Activated CD8-positive, alpha-beta T cell treated with anti-CD3 and anti-CD28 coated beads for 36 hours (primary cell): ENCODE results near the gene S100A7. TPM values are rescaled to one million over a fixed set of nuclear protein-coding genes. Genes with fewer than 3 reads are reported as not detected.
A peak's percentile ranks its signal among the peaks of the same experiment; 100 is the strongest.

Source experiments
- ATAC-seq: fragments of 200-7000 bp; cut with Tn5 transposase; one replicate; pipeline ENCODE4 v1.10.0; 2021; ENCODE audit warnings: mild to moderate bottlenecking, moderate library complexity
- CTCF ChIA-PET: fragments of 350-600 bp; sonication (Branson Sonifier 250); formaldehyde crosslinking; loops from one replicate; lab custom pipeline; 2021; ENCODE audit warnings: antibody characterized with exemption; lab: Charles Lee
- POLR2A ChIA-PET: fragments of 350-600 bp; sonication (Branson Sonifier 250); formaldehyde crosslinking; loops from one replicate; lab custom pipeline; 2021; ENCODE audit warnings: antibody characterized with exemption; lab: Charles Lee
- DNase-seq: peaks from one replicate; pipeline ENCODE4 v3.0.0-alpha.2; 2020
- H3K27ac Mint-ChIP-seq: one replicate; pipeline ENCODE4 v1.8.0; 2021; ENCODE audit warnings: mild to moderate bottlenecking, mixed read lengths
- H3K27me3 Mint-ChIP-seq: one replicate; pipeline ENCODE4 v1.8.0; 2021; ENCODE audit warnings: mixed read lengths
- H3K36me3 Mint-ChIP-seq: one replicate; pipeline ENCODE4 v1.8.0; 2021; ENCODE audit warnings: low read depth, mixed read lengths
- H3K4me1 Mint-ChIP-seq: one replicate; pipeline ENCODE4 v1.8.0; 2021; ENCODE audit warnings: low read depth, mixed read lengths
- H3K4me3 Mint-ChIP-seq: one replicate; pipeline ENCODE4 v1.8.0; 2021; ENCODE audit warnings: mild to moderate bottlenecking, moderate library complexity, mixed read lengths
- H3K9me3 Mint-ChIP-seq: one replicate; pipeline ENCODE4 v1.8.0; 2021; ENCODE audit warnings: mixed read lengths
- CTCF ChIP-seq: fragments of 200-600 bp; IDR thresholded peaks from one replicate; pipeline ENCODE4 v1.8.0; 2022; ENCODE audit warnings: antibody characterized with exemption, mild to moderate bottlenecking
- intact Hi-C: fragments of 100-400 bp; cut with micrococcal nuclease; formaldehyde crosslinking; loops from one replicate; pipeline ENCODE4 v1.10.0; 2022
- total RNA-seq, 2 experiments: library from RNA; stranded (reverse); gene quantifications; one replicate each; pipeline ENCODE4 v1.2.3, GENCODE V29; 2021

The S100A7 gene
- not detected for total RNA-seq

- ATAC-seq, result no peak
- H3K36me3 Mint-ChIP-seq, result no peaks in the 10 kb centered on the region
- DNase-seq, result no peak
- POLR2A ChIA-PET, result interaction anchor here (1.1 kb wide), 1 partner anchor 17 kb away, joined by 3 read pairs; no protein-coding TSS in a partner anchor
- no peaks in the 10 kb centered on the region for H3K4me1 Mint-ChIP-seq
- H3K4me3 Mint-ChIP-seq, result no peak within 1 kb of the TSS
- no peak for TF ChIP-seq CTCF
- H3K9me3 Mint-ChIP-seq, result no peaks in the 10 kb centered on the region
- no peak within 1 kb of the TSS for H3K27ac Mint-ChIP-seq
- CTCF ChIA-PET, result no interaction called here
- intact Hi-C loops, result no loop called here
- peaks cover 13% of the 10 kb centered on the region for H3K27me3 Mint-ChIP-seq
Measured at GRCh38 chr1:153460551-153460950, at the start of gene S100A7. TSS of gene S100A7 (minus strand) at chr1:153460651. CDS start at chr1:153459013, 1,638 bp downstream.

- H3K4me3 Mint-ChIP-seq, result no peak overlapping the region
- H3K27ac Mint-ChIP-seq, result no peak overlapping the region
- peak; percentile 74 for TF ChIP-seq CTCF
- peaks cover 7% of the 10 kb centered on the region for H3K4me1 Mint-ChIP-seq
- no peaks in the 10 kb centered on the region for H3K36me3 Mint-ChIP-seq
- ATAC-seq, result peak; percentile 68
- peak; percentile 85 for DNase-seq
- H3K9me3 Mint-ChIP-seq, result no peaks in the 10 kb centered on the region
- no peaks in the 10 kb centered on the region for H3K27me3 Mint-ChIP-seq
- CTCF ChIA-PET, result interaction anchor here (0.6 to 4.2 kb wide), 39 partner anchors 8 to 239 kb away, joined by 3 to 88 read pairs (median 7); partner anchors contain the start of genes CHTOP, S100A1, S100A13 and S100A14
- intact Hi-C loops, result loop anchor here (2.0 to 5.0 kb wide), 2 partner anchors 107 to 237 kb away; partner anchors contain the start of gene S100A14
- POLR2A ChIA-PET, result interaction anchor here (1.3 kb wide), 1 partner anchor 125 kb away, joined by 3 read pairs; no protein-coding TSS in a partner anchor
Measured at GRCh38 chr1:153509729-153510354, 49.4 kb upstream of the S100A7 start.

GRCh38 chr1:153509036-153509435 lies 48.6 kb upstream of the S100A7 start:
- Mint-ChIP-seq H3K27ac (no peak overlapping the region), H3K36me3 (no peaks in the 10 kb centered on the region), H3K9me3 (no peaks in the 10 kb centered on the region), H3K4me1 (peaks cover 10% of the 10 kb centered on the region), H3K4me3 (no peak overlapping the region), H3K27me3 (no peaks in the 10 kb centered on the region)
- ChIA-PET CTCF (interaction anchor here (0.6 to 4.2 kb wide), 11 partner anchors 11 to 119 kb away, joined by 3 to 88 read pairs (median 19); partner anchors contain the start of genes S100A1, S100A13, S100A14 and S100A4), POLR2A (interaction anchor here (0.6 kb wide), 1 partner anchor 711 kb away, joined by 3 read pairs; a partner anchor contains a TSS)
- intact Hi-C loops, result no loop called here
- TF ChIP-seq CTCF, result no peak
- no peak for ATAC-seq
- DNase-seq, result no peak

- Mint-ChIP-seq H3K4me1 (peaks cover 10% of the 10 kb centered on the region), H3K27ac (no peak overlapping the region), H3K27me3 (no peaks in the 10 kb centered on the region), H3K36me3 (no peaks in the 10 kb centered on the region), H3K4me3 (no peak overlapping the region), H3K9me3 (no peaks in the 10 kb centered on the region)
- no peak for TF ChIP-seq CTCF
- POLR2A ChIA-PET, result interaction anchor here (0.6 kb wide), 1 partner anchor 712 kb away, joined by 3 read pairs; a partner anchor contains a TSS
- CTCF ChIA-PET, result interaction anchor here (0.6 to 4.2 kb wide), 9 partner anchors 12 to 114 kb away, joined by 3 to 45 read pairs (median 5); no protein-coding TSS in a partner anchor
- no peak for DNase-seq
- intact Hi-C loops, result no loop called here
- ATAC-seq, result no peak
Measured at GRCh38 chr1:153507926-153508583, 47.6 kb upstream of the S100A7 start.
